IPS-NIHi7 (cell line): ENCODE data around the gene RRM2.

Source experiments
- DNase-seq: peaks from one replicate; pipeline ENCODE4 v3.0.0; 2012; ENCODE audit warnings: mixed read lengths; ENCODE audit errors: extremely low spot score

The RRM2 gene

DNA sequence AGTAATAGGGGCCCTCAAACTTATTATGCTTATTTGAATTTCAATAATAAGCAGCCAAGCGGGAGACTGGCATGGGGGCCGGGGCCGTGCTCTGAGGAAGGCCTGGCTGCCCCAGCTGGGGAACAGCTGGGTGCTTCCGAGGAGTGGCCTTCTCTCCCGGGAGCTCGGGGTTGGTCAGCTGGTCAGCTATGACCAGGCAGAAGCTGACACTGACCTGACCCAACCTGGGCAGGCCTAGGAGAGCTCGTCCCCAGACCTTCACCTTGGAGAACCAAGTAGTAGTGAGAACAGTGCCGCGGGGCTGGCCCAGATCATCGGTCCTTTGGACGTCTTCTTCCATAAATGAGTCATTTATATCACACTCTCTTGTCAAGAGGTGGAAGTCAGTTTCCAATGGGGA, 36.1 kb downstream of the RRM2 start:
- no peak for DNase-seq

DNA sequence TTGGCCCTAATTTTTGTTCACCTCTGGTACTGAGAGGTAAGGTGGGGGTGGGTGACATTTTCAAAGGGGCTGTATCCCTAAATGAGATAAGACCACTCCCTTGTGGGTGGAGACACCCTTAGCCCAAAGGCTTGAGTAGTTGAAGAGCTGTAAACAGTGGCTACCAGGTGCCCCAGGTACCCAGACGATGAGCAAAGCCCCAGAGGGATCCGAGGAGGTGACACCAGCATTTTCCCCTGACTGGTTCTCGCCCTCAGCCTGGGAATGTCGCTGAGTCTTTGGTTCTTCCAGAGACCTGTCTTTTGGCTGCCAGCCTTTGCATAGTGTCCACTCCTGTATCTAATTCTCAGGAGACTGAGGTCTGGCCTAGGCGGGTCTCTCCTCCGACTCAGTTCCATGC, 36.5 kb downstream of the RRM2 start:
- no peak for DNase-seq

DNA sequence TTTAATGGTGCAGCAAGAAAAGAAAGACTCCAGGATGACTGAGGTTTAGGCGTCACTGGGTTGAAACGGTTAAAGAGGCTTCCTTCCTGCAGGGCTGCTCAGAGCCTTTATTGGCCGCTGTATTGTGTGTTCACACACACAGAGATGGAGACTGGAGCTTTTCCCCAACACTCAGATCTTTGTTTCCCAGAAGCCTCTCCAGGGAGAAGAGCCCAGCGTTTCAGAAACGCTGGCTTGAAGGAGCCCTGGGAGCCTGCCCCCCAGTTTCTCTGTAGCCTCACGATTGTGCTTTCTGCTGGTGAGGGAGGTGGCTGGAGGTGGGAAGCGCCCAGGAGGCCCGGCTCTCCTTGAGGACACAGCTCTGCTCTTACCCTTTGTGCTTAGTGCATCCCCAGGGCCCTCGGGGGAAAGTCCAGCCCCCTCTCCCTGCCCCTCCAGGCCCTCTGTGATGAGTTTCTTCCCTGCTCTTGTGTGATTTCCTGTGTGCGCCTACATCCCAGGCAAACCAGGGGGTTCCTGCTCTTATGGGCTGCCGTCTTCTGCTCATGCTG, 37.1 kb downstream of the RRM2 start:
- DNase-seq = no peak

DNA sequence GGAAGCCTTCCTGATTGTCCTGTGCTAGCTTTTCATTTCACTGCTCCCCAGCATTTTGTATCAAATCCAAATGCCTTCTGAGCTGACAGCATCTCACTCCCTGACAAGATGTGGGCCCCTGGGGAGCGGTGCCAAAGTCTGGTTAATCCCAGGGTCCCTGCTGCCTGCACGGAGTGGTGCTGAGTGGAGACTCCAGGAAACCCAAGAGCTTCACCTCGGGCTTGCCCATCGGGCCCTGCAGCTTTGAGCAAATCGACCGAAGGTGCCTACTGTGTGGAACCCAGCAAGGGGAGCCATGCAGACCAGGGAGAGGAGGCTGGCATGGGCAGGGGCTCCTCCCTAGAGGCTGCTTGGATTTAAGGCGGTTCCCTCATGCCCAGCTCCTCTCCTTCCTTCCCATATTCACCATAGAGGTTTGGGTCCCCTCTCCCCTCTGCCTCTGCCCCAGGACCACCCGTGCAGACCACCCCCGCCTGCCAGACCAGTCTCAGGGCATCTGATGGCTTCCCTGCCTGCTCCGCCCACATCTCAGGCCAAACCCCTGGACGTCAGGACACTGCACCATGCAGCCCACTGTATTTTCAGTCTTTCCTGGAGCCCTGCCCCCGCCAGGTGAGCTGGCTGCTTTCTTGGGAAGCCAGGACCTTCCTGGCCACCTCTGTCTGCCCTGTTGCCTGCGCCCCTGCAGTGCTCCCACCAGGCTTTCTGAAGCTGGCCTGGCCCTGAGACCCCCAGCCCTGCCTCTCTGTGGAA, 37.8 kb downstream of the RRM2 start:
- no peak for DNase-seq

DNA sequence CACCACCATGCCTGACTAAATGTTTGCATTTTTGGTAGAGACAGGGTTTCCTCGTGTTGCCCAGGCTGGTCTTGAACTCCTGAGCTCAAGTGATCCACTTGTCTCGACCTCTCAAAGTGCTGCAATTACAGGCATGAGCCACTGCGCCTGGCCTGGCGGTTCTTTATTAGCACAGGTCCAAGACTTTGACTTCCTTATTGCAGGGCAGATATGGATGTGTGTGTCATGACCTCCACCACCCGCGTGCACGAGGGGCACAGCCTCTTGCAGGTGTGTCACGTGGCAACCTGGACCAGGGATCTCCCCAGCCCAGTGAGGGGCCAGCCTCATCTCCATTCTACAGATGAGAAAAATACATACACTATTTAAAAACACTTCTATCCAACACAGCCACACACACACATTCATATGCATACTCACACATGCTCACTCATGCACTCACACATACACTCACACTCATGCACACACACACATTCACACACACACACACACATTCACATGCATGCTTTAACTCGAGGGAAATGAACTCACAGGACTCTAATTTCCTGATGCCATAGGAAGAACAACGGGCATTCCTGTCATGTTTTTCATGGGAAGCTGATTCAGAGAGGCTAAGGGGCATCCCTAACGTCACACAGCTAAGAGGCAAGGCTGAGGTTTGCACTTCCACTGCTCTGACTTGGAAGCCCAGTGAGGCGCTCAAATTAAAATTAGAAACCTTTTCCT, 38.8 kb downstream of the RRM2 start:
- DNase-seq = no peak

DNA sequence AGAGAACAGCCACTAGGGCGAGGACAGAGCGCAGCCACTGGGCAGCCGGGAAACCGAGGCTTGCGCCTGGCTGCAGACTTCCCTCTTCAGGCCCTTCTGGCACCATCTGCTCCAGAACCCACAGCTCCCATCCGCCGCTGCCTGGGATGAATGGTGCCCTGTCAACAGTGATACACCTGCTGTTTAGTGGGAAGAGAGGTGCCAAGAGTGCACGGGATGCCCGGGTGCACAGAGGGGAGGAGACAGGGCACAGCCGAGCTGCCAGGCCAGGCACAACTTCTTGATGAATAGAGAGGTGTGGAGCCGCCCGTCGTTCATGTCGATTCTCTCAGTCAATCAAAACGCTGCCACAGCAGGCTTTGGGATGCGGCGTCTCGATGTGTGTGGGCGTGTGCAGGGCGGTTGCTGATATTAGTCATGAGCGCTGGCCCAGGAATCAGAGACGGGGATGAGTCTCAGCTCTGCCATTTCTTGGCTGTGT, 39.5 kb downstream of the RRM2 start:
- DNase-seq = no peak

DNA sequence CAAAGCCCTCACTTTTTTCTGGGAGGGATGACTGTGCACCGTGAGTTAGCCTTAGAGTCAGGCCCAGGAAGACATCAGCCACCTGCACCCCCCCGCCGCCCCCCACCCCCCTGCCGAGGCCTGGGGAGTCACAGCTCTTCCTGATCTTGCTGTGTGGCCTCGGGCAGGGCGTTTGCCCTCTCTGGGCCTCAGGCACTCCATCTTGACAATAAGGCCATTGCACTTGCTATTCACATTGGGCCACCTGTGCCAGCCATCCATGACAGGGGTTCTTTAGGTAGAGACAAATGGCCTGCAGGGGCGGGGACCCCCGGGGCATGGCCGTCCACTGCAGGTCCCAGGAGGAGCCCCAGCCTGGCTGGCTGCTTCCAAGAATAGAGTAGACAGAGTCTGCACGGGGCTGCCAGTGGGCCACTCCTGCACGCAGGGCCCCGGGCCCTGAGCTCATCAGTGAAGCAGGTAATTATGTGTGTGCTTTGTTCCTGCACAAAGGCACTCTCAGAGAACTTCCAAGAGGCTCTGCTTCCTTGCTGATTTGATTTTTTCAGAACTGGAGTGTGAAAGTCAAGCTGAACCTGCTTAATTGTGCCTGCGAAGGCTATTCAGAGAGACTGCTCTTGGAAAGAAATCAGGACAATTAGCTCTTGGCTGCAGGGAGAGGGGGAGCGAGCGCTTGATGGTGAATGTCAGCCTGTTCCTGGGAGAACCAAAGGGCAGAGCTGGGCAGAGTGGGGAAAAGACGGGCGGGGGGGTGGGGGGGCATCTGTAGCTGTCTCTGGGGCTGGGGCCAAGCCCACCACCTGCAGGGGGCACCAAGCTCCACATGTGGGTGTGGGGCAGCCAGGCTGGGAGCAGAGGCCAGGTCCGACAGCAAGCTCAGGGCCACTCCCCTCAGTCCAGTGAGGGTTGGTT, 40.3 kb downstream of the RRM2 start:
- peak; percentile 62 for DNase-seq

DNA sequence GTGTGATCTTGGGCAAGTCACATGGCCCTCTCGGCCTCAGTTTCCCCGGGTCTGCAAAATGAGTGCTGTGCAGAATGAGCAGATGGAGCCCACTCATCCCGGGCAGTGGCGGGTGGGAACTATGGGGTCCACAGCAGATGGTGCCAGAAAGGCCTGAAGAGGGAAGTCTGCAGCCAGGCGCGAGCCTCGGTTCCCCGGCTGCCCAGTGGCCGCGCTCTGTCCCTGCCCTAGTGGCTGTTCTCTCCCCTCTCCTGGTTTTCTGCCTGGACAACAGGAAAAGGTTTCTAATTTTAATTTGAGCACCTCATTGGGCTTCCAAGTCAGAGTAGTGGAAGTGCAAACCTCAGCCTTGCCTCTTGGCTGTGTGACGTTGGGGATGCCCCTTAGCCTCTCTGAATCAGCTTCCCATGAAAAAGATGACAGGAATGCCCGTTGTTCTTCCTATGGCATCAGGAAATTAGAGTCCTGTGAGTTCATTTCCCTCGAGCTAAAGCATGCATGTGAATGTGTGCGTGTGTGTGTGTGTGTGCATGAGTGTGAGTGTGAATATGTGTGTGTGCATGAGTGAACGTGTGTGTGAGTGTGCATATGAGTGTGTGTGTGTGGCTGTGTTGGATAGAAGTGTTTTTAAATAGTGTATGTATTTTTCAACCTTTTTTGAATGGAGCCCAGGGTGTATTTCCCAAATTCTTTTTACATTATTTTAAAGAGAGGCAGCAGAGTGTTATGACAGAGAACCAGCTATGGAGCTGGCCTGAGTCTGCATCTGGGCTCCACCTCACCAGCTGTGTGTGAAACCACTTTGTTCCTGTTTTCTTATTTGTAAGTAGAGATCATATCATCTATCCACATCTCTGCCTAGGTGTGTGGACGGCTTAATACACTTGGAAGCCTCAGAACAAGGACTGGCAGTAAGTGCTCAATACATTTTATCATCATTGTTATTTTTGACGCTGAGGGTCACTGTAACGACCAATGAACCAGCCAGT, 41.3 kb downstream of the RRM2 start:
- no peak for DNase-seq

DNA sequence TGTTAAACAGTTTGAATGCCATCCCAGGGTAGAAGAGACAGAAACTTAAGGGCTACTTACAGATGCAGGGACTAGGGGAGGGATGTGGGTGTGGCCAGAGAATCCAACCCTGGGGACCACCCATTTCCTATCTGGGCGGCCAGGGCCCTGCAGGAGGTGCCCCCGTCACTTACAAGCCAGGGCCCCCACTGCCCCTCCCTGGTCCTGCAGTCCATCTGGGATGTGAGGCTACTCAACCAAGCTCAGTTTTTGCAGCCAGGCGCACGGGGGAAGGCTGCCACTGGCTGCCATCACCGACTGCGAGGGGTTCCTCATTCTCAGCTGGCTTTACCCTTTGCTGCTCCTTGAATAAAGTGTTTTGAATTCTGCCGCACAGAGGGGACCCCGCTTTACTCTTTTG, 42.1 kb downstream of the RRM2 start:
- no peak for DNase-seq

DNA sequence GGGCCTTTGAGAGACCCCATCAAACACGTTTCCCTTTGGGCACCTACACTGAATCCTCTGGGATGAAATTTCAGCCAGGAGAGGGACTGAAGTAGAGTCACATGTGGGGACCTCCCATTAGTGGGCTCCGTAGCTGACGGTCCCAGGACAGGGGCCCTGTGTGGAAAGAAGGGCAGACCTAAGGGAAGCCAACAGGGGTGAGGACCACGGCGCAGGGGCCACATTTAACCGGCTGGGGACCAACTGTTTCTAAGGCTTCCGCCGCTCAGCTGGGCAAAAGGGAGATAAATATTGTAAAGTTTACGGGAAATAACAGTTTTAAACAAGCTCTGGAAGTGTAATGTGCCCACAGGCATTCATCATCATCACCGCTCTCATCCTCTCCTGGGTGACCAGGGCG, 42.7 kb downstream of the RRM2 start:
- no peak for DNase-seq

DNA sequence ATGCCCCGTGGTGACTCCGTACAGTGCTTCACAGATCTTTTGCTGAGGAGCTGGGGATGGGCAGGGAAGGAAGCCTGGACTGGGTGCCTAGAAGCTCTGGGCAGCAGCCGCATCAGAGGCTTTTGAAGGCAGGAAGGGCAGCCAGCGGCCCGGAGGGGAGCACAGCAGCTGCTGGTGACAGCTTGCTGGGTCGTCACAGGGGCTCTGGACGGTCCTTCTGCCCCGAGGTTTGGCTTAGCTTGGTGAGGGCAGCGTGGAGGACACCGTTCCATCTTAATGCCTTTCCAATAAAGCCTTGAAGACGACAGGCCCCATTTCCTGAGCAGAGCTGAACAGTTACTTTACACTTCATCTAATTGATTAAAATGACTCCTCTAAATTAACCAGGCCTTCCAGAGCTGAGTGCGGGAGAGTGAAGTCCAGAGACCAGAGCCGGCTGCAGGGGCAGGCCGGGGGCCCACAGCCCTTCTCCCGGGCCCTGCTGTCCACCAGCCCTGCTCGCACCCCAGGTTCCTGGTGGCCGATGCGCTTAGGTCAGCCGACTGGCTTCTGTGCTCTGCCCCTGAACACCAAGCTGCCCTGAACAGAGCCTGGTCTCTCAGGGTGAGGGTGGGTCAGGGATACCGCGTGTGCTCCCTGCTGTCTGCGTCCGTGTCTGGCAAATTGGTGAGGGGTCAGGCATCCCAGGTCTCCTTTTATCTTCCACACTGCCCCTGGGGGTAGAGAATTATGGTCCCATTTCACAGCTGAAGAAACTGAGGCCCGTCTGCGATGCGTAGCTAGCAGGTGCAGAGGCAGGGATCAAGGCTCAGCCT, 43.5 kb downstream of the RRM2 start:
- DNase-seq = no peak

DNA sequence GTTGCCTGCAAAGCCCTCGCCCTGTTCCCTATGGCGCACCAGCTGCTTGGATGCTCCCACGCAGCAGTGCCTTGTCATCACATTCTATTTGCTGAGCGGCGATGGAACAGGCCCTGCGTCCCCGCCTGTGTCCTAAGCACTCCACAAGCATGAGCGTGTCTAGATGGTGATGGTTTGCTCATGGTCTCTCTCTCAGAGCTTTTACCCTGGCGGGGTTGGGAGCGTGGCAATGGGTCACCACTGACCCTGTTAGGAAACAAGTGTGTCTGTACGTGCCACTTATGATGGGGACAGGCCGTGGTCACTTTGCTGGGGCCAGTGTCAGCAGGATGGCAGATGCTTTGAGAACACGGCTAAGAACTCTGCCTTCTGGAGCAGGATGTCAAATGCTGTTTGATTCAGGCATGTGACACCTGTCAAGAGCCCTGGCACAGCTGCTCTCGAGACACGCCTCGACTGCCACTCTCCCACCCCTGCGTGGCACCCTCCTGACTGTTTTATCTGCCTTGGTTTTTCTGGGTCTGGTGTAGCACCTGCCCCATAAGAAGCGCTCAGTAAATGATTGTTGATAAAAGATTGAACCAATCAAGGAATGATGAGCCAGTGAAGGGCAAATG, 44.2 kb downstream of the RRM2 start:
- no peak for DNase-seq

DNA sequence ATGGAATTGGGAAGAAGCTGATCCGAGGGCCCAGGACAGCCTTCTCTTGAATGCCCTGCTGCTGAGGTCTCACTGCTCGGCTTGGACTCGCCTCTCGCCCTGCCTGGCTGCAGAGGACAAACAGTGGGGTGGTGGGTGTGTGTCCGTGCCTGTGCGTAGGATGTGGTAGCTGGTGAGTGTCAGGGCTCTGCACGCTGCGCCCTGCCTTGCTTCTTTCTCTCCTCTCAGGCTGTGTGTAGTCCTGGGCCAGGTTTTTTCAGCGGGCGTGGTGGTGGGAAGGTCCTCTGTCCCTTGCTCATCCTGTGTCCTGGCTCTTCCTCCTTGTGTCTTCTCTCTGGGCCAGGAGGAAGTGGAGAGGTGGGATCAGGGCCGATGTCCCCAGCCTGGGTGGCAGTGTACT, 44.8 kb downstream of the RRM2 start:
- no peak for DNase-seq

DNA sequence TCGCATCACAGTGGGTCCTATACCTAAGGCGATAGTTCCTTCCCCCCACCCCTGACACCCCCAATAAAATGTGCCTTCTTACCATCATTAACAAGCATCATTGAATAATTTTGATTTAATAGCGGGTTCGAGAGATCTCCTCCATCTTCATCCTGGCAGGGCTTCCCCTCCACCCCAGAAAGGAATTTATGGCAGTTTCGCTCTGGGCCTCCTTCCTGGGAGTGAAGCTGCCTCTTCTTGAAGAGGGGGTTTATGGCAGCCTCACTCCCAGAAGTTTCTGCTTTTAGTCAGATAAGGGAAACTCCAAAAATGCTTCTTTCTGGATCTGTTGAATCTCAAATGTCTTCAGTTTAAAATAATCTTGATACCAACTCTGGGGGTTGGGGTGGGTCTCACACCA, 45.7 kb downstream of the RRM2 start:
- no peak for DNase-seq

DNA sequence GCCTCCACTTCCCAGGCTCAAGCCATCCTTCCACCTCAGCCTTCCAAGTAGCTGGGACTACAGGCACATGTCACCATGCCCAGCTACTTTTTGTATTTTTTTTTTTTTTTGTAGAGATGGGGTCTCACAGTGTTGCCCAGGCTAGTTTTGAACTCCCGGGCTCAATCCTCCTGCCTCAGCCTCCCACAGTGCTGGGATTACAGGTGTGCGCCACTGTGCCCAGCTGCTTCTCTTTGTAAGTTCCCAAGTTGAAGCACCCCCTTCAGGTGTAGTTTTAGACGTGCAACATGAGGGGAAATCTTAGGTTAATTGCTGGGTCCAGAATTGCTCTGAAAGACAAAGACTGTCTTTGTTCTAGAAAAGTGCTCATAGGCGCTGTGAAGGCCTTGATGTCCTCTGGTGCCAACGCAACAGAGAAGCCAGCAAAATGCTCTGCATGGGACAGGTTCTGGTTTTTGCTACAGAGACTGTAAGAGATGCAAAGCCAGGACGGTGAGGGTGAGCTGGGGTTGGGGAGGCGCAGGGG, 46.6 kb downstream of the RRM2 start:
- no peak for DNase-seq

DNA sequence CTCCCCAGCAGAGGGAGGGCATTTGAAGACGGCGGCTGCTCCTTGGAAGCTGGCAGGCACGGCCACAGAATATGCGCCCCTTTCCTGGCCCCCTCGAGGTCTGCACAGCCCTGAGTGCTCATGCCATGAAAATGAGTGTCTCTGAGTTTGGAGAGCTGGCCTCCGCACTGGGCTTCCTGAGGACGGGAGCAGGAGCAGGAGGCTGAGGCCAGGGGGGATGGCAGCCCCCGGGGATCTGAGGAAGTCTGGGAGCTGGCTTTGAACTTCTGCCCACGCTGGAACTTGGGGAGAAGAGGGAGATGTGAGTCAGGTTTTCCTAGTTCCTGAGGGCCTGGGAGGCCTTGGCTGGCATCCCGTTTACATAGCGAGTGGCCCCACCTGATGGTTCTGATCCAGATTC, 47.0 kb downstream of the RRM2 start:
- DNase-seq = no peak

DNA sequence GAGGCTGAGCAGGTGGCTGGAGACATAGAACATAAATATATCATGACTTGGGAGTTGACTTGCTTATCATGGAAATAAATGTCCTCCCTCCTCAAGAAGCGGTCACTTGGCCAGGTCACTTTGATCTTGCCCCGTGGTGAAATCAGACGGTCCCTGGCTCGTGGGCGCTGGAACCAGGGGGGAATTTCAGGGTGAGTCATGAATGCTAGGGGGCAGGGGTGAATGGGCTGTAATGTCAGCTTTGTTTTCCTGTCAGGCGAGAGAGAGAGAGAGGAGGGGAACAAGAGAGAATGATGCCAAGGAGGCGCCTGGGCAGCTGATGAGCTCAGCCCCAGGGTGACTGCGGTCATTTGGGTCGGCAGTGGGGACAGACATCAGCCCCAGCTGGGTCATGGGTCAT, 47.7 kb downstream of the RRM2 start:
- no peak for DNase-seq

DNA sequence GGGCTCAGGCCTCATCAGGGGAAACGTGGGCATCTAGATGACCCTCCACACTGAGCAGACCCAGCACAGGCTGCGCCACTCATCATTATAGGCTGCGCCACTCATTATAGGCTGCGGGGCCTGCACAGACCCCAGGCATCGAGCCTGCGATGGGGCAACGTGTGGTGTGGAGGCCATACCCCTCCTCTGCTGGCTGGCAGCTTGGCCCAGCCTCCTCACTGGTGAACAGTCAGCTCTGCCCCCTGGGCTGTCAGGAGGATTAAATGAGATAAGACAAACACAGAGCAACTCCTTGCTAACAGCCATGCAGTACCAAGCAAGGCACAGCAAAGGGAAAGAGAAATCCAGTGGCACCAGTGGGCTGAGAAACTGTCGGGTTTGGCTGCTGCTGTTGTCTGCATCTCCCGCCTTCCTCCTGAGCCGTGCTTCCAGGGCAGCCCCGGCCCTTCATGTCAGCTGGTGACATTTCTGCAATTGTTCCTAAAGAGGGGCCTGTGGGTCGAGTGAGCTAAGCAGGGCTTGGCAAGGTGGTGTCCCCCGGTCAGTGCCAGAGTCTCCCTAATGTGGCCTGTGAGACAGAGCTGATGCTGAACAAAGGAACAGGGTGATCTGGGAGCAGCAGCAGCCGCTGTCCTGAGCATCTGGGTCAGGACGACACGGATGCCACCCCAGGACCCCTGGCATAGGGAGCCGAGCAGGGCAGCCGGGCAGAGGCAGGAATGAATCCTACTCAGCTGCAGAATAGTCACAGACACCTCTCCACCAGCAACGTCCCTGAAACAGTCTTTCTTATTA, 48.7 kb downstream of the RRM2 start:
- DNase-seq = no peak
